Right lung (tissue), 10 donors: ENCODE measurements around the gene TPO. TPM values are rescaled to one million over a fixed set of nuclear protein-coding genes. Genes with fewer than 3 reads are reported as not detected.
"Not testable (repeated sequence)": the region's sequence is repeated elsewhere in the genome, so short reads cannot be mapped to it uniquely, and the experiment has no call there.

Source experiments
- DNase-seq, 2 donors: peaks; one replicate each; pipeline ENCODE4 v3.0.0-alpha.2; 2013
- long read RNA-seq, 8 donors: transcript quantifications; one replicate each; lab custom pipeline, GENCODE V29; 2026
- polyA plus RNA-seq, 5 donors: library from polyadenylated mRNA; unstranded; fragments of 120-200 nt; gene quantifications; one replicate each; pipeline versions ENCODE4 v1.2.1 to v1.2.3, GENCODE V29; 2013; ENCODE audit warnings: inconsistent platforms in 1 of 5, low replicate concordance in 1 of 5; ENCODE audit not compliant: insufficient read length in 5 of 5, insufficient read depth in 1 of 5

TPO gene
- under 1 TPM; 0.11 to 0.33 (median 0.18) TPM for polyA plus RNA-seq
- long read RNA-seq, donor 1: 0 reads
- long read RNA-seq, donor 2: 0 reads
- long read RNA-seq, donor 3: 0 reads
- long read RNA-seq, donor 4: 0 reads
- long read RNA-seq, donor 5: 0 reads
- long read RNA-seq, donor 6: 0 reads
- long read RNA-seq, donor 7, partial matches to known transcripts: 247 of 324 reads
- long read RNA-seq, donor 7, other reads (novel, unspliced or antisense): 77 of 324 reads
- long read RNA-seq, donor 8: 0 reads

- no peak for DNase-seq
Measured at GRCh38 chr2:1413156-1413710, at the start of gene TPO. Gene TPO, plus strand, starts transcription at chr2:1413463. Its CDS starts 946 bp downstream, at chr2:1414409.

GRCh38 chr2:1366546-1367134, 46.6 kb upstream of the TPO start:
- DNase-seq: no peak

GRCh38 chr2:1367601-1368000, 45.7 kb upstream of the TPO start:
- no peak for DNase-seq

GRCh38 chr2:1369905-1370304, 43.4 kb upstream of the TPO start:
- no peak for DNase-seq

- DNase-seq: no peak
Measured at GRCh38 chr2:1370461-1370860, 42.8 kb upstream of the TPO start.

GRCh38 chr2:1371082-1371481, 42.2 kb upstream of the TPO start:
- DNase-seq: no peak

GRCh38 chr2:1373830-1374229, 39.4 kb upstream of the TPO start:
- DNase-seq: no peak

- peak; percentile 28 to 35 for DNase-seq
Measured at GRCh38 chr2:1374287-1374686, 39.0 kb upstream of the TPO start.

- no peak for DNase-seq
Measured at GRCh38 chr2:1375794-1376193, 37.5 kb upstream of the TPO start.

- DNase-seq: no peak
Measured at GRCh38 chr2:1377473-1377872, 35.8 kb upstream of the TPO start.

- no peak for DNase-seq
Measured at GRCh38 chr2:1378456-1379150, 34.7 kb upstream of the TPO start.

GRCh38 chr2:1381644-1382043, 31.6 kb upstream of the TPO start:
- DNase-seq: no peak

GRCh38 chr2:1387954-1388725, 25.1 kb upstream of the TPO start:
- not testable (repeated sequence) for DNase-seq

GRCh38 chr2:1390118-1390517, 23.1 kb upstream of the TPO start:
- not testable (repeated sequence) for DNase-seq

- DNase-seq: no peak
Measured at GRCh38 chr2:1393321-1393720, 19.9 kb upstream of the TPO start.

- no peak for DNase-seq
Measured at GRCh38 chr2:1394709-1395408, 18.4 kb upstream of the TPO start.

GRCh38 chr2:1397350-1397749, 15.9 kb upstream of the TPO start:
- DNase-seq: no peak

- DNase-seq: no peak
Measured at GRCh38 chr2:1398191-1398590, 15.1 kb upstream of the TPO start.

- DNase-seq: no peak
Measured at GRCh38 chr2:1400943-1401735, 12.1 kb upstream of the TPO start.

- no peak for DNase-seq
Measured at GRCh38 chr2:1402064-1402463, 11.2 kb upstream of the TPO start.

- no peak for DNase-seq
Measured at GRCh38 chr2:1403565-1403964, 9.7 kb upstream of the TPO start.
